Subcutaneous adipose tissue (tissue), 4 donors: Measurements from ENCODE around the gene CSK. TPM values are rescaled to one million over a fixed set of nuclear protein-coding genes. Genes with fewer than 3 reads are reported as not detected.

Source experiments
- CTCF ChIP-seq: fragments of 450-650 bp; IDR thresholded peaks from one replicate; pipeline ENCODE4 v1.5.1; 2016; ENCODE audit warnings: low read depth, mild to moderate bottlenecking, control low read depth, antibody characterized with exemption, moderate library complexity
- total RNA-seq, 4 donors: library from RNA; depleted of rRNA; stranded (reverse); fragments of >200 nt; gene quantifications; one replicate each; pipeline ENCODE4 v1.1.0, GENCODE V29; 2016

CSK gene
- total RNA-seq, 4 donors from 2014 or later, result 17.1 to 25.2 (median 21.9) TPM

- no peak for TF ChIP-seq CTCF
Observed at GRCh38 chr15:74779162-74779648, 2.7 kb upstream of the CSK start.

GRCh38 chr15:74780523-74781430 is 1.1 kb upstream of the CSK start:
- no peak for TF ChIP-seq CTCF

GRCh38 chr15:74782259-74783071 is 585 bp downstream of the CSK start:
- TF ChIP-seq CTCF, result no peak

GRCh38 chr15:74783072-74783807 is 1.4 kb downstream of the CSK start:
- no peak for TF ChIP-seq CTCF

- no peak for TF ChIP-seq CTCF
Observed at GRCh38 chr15:74783808-74784175, 1.9 kb downstream of the CSK start.

GRCh38 chr15:74784426-74785193 is 2.7 kb downstream of the CSK start:
- TF ChIP-seq CTCF, result no peak
